Hippocampal formation (tissue), 2 donors: Measurements from ENCODE around the gene KLF11.
A peak's percentile ranks its signal among the peaks of the same experiment; 100 is the strongest.
"Not testable (repeated sequence)": the region's sequence is repeated elsewhere in the genome, so short reads cannot be mapped to it uniquely, and the experiment has no call there.

Experiments used
- DNase-seq, 2 donors: peaks; one replicate each; lab custom pipeline; 2025; lab: John Stamatoyannopoulos, UW

Gene KLF11

GRCh38 chr2:10026940-10027569, 16.3 kb upstream of the KLF11 start:
- DNase-seq, result no peak

- no peak for DNase-seq
These were observed 15.6 kb upstream of the KLF11 start for GRCh38 chr2:10027660-10028330.

- no peak for DNase-seq
These were observed 14.9 kb upstream of the KLF11 start for GRCh38 chr2:10028407-10028987.

DNA sequence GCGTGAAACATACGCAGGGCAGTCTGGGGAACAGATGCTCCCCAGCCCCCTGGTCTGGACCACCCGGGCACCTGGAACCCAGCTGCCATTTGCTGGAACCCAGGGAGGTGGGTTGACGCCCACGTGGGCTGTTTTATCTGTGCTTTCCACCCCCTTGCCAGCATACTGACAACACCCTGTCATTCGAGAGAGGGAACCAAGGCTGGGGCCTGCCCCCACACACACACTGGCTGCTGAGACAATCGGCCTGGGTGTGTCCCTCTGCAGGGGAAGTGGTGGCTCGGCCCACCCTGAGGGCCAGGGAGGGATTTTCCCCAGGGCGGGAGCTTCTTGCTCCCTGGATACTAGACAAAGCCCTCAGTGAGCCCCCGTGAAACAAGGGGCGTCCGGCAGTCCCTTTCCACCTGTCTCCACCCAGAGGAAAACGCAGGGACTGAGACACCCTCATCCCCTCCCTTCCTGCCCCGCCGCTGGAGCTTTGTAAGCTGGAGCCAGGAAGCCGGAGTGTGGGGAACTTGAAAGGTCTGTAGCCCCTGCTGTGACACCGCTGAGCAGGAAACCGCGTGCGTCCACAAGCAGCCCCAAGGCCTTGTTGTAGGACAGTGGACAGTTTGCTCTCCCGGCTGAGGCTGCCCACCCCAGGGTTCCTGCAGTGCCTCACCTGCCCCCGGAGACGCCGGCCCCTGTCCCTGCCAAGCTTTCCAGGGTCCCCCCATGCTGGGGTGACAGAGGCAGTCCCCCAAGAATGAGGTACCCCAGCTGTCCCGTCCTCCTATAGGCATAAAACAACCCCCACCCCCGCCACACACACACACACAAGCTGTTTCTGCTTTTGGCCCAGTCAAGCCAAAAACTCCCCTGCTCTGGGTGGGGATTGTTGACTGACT, 14.1 kb upstream of the KLF11 start:
- DNase-seq, result no peak

DNA sequence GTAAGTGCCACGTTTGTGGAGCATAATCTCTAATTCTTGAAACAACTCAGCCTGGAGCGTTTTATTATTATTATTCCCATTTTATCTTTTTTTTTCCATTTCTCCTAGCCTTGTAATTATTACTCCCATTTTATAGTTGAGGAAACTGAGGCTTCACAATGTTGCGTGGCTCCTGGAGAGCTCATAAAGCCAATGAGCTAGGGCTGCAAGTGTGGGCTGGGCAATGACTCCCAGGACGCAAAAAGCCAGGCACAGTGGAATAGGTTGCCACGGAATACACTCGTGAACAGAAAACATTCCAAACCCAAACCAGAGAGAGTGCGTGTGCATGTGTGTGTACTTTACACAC, 13.5 kb upstream of the KLF11 start:
- DNase-seq, result no peak

DNA sequence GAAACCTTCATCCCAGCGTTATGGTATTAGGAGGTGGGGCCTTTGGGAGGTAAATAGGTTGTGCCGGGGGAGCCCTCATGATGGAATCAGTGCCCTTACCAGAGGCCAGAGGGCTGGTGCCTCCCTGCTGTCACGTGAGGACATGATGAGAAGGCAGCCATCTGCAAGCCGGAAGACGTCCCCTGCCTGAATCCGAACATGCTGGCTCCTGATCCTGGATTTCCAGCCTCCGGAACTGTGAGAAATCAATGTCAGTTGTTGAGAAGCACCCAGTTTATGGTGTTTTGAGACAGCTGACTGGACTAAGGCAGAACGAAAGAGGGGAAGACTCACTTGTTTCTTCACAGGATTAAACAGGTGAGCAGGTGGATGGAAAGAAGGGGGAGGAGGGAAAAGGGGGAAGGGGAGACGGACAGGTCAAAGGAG, 13.0 kb upstream of the KLF11 start:
- no peak for DNase-seq

DNA sequence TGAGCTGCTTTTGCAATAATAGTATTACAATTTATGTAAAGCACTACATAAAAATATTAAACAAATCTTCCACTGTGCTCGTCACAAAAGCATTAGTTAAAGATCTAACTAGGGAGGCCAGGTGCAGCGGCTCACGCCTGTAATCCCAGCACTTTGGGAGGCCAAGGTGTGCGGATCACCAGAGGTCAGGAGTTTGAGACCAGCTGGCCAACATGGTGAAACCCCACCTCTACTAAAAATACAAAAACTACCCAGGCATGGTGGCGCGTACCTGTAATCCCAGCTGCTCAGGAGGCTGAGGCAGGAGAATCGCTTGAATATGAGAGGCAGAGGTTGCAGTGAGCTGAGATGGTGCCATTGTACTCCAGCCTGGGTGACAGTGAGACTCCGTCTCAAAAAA, 12.6 kb upstream of the KLF11 start:
- DNase-seq, result not testable (repeated sequence)

DNA sequence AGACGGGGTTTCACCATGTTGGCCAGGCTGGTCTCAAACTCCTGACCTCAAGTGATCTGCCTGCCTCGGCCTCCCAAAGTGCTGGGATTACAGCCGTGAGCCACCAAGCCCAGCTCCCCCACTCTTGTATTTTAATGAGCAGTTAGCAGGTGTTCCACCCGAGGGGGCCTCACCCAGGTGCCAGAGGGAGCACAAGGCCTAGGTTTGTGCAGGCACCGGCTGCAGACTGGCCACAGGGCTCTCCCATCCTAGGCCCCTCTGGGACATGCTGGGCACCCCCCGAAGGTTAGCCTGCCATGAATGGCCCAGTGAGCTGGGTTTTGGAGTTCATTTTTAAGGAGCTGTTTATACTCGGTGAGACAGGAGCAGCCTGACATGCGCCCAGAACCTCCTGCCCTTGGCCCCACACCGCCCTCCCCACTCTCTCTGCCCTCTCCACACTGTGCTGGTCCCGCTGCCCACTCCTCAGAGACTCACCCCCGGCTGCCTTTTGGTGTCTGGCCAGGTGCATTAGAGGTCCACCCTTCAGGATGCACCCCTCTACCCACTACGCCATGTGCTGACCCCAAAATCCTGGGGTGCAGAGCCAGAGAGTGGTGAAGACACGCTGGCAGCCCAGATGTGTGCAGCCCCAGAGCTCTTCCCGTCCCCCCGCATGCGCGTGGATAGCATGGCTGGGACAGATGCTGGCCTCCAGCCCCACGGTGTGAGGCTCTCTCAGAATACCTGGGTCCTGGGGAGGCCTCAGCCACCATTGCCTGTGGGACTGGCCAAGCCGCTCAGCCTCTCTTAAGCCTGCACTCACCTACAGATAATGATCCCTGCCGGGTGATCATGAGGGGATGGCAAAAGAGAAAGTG, 11.2 kb upstream of the KLF11 start:
- no peak for DNase-seq

DNA sequence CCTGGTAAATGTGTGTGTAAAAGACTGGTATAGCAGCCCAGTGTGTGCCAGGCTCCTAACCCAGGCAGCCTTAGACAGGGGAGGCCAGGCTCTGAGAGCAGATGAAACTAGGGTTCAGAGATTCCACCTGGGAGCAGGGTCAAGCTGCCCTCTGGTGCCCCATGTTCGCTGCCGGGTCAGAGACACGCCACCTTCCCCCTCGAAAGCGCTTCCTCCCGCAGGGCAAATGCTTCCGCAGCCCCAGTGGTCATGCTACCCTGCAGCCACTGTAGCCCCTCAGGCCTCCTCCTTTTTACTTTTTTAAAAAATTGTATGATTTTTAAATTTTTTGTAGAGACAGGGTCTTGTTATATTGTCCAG, 10.6 kb upstream of the KLF11 start:
- no peak for DNase-seq

DNA sequence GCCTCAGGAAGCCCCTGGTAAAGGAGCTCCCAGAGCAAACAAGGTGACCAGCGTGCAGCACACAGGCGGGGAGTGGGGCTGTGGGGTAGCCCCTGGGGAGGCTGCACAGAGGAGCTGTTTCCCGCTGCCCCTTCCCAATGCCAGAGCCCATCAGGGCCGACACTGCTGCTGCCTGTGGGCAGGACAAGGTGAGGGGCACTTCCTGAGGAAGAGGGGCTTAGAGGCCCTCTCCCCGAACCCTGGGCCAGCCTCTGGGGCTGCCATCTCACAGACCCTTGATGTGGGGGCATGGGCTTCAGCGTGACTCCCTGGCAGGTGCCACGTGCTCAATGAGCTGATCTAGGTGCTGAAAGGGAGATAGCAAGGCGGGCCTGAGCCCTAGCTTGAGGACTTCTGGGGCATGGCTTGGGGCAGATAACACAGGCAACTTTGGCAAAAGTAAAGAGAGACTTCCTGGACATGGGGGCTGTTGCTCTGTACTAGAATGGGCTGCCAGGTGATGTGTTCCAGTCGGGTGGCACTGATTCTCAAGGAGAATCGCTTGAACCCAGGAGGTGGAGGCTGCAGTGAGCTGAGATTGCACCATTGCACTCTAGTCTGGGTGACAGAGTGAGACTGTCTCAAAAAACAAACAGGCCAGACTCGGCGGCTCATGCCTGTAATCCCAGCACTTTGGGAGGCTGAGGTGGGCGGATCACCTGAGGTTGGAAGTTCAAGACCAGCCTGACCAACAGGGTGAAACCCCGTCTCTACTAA, 9.9 kb upstream of the KLF11 start:
- no peak for DNase-seq

GRCh38 chr2:10034333-10035052, 8.9 kb upstream of the KLF11 start:
- no peak for DNase-seq

DNA sequence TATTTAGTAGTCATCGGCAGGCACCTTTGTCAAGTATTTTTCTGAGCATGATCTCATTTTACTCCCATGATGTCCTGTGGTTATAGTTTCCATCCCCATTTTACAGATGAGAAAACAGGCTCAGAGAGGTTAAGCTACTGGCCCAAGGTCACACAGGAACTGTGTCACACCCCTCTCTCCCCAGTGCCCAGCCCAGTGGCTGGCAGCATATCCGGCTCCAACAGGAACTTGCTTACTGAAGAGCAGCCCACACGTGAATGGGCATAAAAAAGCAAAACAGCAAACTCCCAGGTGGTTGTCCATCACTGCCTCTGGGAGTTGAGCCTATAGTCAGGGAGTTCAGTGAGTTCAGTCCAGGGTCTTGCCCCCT, 8.3 kb upstream of the KLF11 start:
- DNase-seq, result no peak

- no peak for DNase-seq
These were observed 7.7 kb upstream of the KLF11 start for GRCh38 chr2:10035633-10036032.

- DNase-seq, result peak; percentile 82 to 88
These were observed 7.1 kb upstream of the KLF11 start for GRCh38 chr2:10036095-10036884.

- DNase-seq, result no peak
These were observed 5.2 kb upstream of the KLF11 start for GRCh38 chr2:10038123-10038522.

GRCh38 chr2:10038716-10039115, 4.6 kb upstream of the KLF11 start:
- DNase-seq, result no peak

GRCh38 chr2:10039658-10040410, 3.5 kb upstream of the KLF11 start:
- DNase-seq, result peak; percentile 43 to 54

DNA sequence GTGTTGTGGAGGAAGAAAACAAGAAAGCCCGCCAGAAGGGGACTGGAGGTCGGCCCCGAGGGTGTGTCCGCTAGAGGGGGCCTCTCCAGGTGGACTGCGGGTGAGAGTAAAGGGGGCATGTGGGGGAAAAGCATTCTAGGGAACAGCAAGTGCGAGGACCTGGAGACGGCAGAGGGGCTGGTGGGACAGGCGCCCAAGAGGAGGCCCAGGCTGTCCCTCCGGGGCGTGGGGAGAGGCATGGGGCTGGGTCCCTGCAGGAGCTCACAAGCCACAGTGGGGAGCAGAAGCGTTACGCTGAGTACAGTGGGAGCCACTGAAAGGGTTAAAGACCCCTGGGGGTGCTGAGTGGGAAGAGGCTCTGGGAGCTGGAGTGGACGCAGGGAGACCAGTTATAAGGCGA, 1.6 kb upstream of the KLF11 start:
- DNase-seq, result no peak
